CD1c-positive myeloid dendritic cell (primary cell): ENCODE results near the gene MTMR1.
A peak's percentile ranks its signal among the peaks of the same experiment; 100 is the strongest.

Experiments
- DNase-seq: peaks from one replicate; pipeline ENCODE4 v3.0.0-alpha.2; 2016; ENCODE audit errors: extremely low spot score

MTMR1 gene

GRCh38 chrX:150692831-150693724 is at the start of gene MTMR1:
Gene MTMR1, plus strand, starts transcription at chrX:150693396. Its CDS starts 135 bp downstream, at chrX:150693531.
- DNase-seq, result no peak

GRCh38 chrX:150643958-150644357 is 49.2 kb upstream of the MTMR1 start:
- no peak for DNase-seq

GRCh38 chrX:150644422-150644821 is 48.8 kb upstream of the MTMR1 start:
- DNase-seq, result no peak

- no peak for DNase-seq
Observed at GRCh38 chrX:150647331-150647730, 45.9 kb upstream of the MTMR1 start.

GRCh38 chrX:150648296-150648940 is 44.8 kb upstream of the MTMR1 start:
- DNase-seq, result peak; percentile 15

GRCh38 chrX:150649096-150649870 is 43.9 kb upstream of the MTMR1 start:
- DNase-seq, result peak; percentile 77

GRCh38 chrX:150651906-150652305 is 41.3 kb upstream of the MTMR1 start:
- peak; percentile 6 for DNase-seq

- DNase-seq, result no peak
Observed at GRCh38 chrX:150655788-150656187, 37.4 kb upstream of the MTMR1 start.

- no peak for DNase-seq
Observed at GRCh38 chrX:150663073-150663472, 30.1 kb upstream of the MTMR1 start.

GRCh38 chrX:150664290-150664689 is 28.9 kb upstream of the MTMR1 start:
- DNase-seq, result no peak

- DNase-seq, result no peak
Observed at GRCh38 chrX:150676221-150676620, 17.0 kb upstream of the MTMR1 start.

GRCh38 chrX:150680974-150681373 is 12.2 kb upstream of the MTMR1 start:
- DNase-seq, result no peak

- DNase-seq, result no peak
Observed at GRCh38 chrX:150683112-150683511, 10.1 kb upstream of the MTMR1 start.

- DNase-seq, result peak; percentile 65
Observed at GRCh38 chrX:150683536-150684146, 9.6 kb upstream of the MTMR1 start.

GRCh38 chrX:150688911-150689451 is 4.2 kb upstream of the MTMR1 start:
- DNase-seq, result no peak

- DNase-seq, result no peak
Observed at GRCh38 chrX:150690126-150690525, 3.1 kb upstream of the MTMR1 start.

- DNase-seq, result no peak
Observed at GRCh38 chrX:150692296-150692695, 900 bp upstream of the MTMR1 start.

- peak; percentile 75 for DNase-seq
Observed at GRCh38 chrX:150693725-150694574, 754 bp downstream of the MTMR1 start.

- peak; percentile 48 for DNase-seq
Observed at GRCh38 chrX:150694738-150695410, 1.7 kb downstream of the MTMR1 start.

GRCh38 chrX:150696331-150696730 is 3.1 kb downstream of the MTMR1 start:
- peak; percentile 55 for DNase-seq
